Measurements from ENCODE around the gene COL23A1. TPM values are rescaled to one million over a fixed set of nuclear protein-coding genes. Genes with fewer than 3 reads are reported as not detected.

Gene COL23A1
- total and polyA plus RNA-seq, 2 of the 13 experiments (the other 11 are each of a cell fraction or from before 2014, with no cell fraction given), result not detected

DNA sequence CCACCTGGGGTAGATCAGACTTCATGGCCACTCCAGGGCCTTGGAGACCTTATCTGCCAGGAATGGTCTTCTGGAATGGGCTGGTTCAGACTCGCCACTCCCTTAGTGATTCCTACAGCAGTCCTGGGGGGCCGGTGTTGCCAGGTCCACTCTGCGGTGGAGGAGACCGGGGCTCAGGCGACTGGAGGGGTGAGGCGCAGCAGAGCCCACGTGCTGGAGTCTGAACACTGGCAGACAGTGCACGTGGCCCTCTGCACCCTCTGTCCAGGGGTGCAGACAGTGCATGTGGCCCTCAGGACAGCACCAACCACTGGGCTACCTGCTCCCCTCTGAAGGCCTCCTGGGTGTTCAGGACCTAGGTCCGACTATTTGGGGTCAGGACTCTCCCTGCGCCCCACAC lies 262.7 kb downstream of the COL23A1 start:
- WGBS (ENCODE audit: low lambda C conversion rate), result 50% methylated on average over 1 of the region's 10 CpGs
- in situ Hi-C loops (cut with HindIII; ENCODE audit: extremely low pct_ligation_motif_present, low pct_unique_long_range_greater_than_20kb) (no loop called here), intact Hi-C loops (cut with micrococcal nuclease; ENCODE audit: unreplicated experiment) (no loop called here)
- DNase-seq (ENCODE audit: low spot score) (no peak), ATAC-seq (no peak), FAIRE-seq (no peak)
- no peaks in the 10 kb centered on the region for H4K20me1 ChIP-seq (ENCODE audit: insufficient read depth, low read length)
- no peaks in the 10 kb centered on the region for H3K9me3 ChIP-seq (ENCODE audit: low read length)
- H3K36me3 ChIP-seq (replicated peaks in 1 of 2; ENCODE audit: control insufficient read depth in 1 of 2, insufficient read depth in 2 of 2, low read length in 2 of 2), result no peaks in the 10 kb centered on the region
- ChIA-PET POLR2A (no interaction called here), CTCF (ENCODE audit: low intra/inter-chr PET ratio, low total read pairs) (no interaction called here)
- H3K4me3 ChIP-seq (replicated peaks in 1 of 3; ENCODE audit: insufficient read depth in 1 of 3, low read depth in 2 of 3, low read length in 3 of 3), result no peak overlapping the region
- no peaks in the 10 kb centered on the region for H3K79me2 ChIP-seq (ENCODE audit: insufficient read depth, low read length)
- no peak overlapping the region for H3K9ac ChIP-seq (ENCODE audit: insufficient read depth, low read depth, low read length)
- no TSS peak for BruUV-seq (replicated peaks)
- no peaks in the 10 kb centered on the region for H3K4me1 ChIP-seq (ENCODE audit: insufficient read depth, low read length)
- peaks cover 3 to 39% of the 10 kb centered on the region in 2 experiments for H3K27me3 ChIP-seq (ENCODE audit: control insufficient read depth in 1 of 2, insufficient read depth in 2 of 2, low read length in 2 of 2)
- H3K27ac ChIP-seq (ENCODE audit: extremely low read length, insufficient read depth, low read length), result no peak overlapping the region
- TF ChIP-seq, protein P1, sequence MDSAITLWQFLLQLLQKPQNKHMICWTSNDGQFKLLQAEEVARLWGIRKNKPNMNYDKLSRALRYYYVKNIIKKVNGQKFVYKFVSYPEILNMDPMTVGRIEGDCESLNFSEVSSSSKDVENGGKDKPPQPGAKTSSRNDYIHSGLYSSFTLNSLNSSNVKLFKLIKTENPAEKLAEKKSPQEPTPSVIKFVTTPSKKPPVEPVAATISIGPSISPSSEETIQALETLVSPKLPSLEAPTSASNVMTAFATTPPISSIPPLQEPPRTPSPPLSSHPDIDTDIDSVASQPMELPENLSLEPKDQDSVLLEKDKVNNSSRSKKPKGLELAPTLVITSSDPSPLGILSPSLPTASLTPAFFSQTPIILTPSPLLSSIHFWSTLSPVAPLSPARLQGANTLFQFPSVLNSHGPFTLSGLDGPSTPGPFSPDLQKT (CRISPR knock-in tag; IDR thresholded peaks at IDR 0.05; ENCODE audit: borderline replicate concordance), result no peak
- TF ChIP-seq, protein P2, sequence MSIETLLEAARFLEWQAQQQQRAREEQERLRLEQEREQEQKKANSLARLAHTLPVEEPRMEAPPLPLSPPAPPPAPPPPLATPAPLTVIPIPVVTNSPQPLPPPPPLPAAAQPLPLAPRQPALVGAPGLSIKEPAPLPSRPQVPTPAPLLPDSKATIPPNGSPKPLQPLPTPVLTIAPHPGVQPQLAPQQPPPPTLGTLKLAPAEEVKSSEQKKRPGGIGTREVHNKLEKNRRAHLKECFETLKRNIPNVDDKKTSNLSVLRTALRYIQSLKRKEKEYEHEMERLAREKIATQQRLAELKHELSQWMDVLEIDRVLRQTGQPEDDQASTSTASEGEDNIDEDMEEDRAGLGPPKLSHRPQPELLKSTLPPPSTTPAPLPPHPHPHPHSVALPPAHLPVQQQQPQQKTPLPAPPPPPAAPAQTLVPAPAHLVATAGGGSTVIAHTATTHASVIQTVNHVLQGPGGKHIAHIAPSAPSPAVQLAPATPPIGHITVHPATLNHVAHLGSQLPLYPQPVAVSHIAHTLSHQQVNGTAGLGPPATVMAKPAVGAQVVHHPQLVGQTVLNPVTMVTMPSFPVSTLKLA (IDR thresholded peaks at IDR 0.05), result peak; percentile 55
- TF ChIP-seq ZNF766 (CRISPR knock-in tag; IDR thresholded peaks at IDR 0.05; ENCODE audit: borderline replicate concordance) (no peak), ZUFSP (CRISPR knock-in tag; IDR thresholded peaks at IDR 0.05; ENCODE audit: borderline replicate concordance) (no peak), ZSCAN9 (CRISPR knock-in tag; IDR thresholded peaks at IDR 0.05; ENCODE audit: borderline replicate concordance) (no peak)
- no peak overlapping the region for H2AFZ ChIP-seq (ENCODE audit: low read length)
- no peak overlapping the region for H3K4me2 ChIP-seq (ENCODE audit: low read depth, low read length)
